SK-N-SH (cell line): ENCODE measurements around the gene RFWD3. TPM values are rescaled to one million over a fixed set of nuclear protein-coding genes. Genes with fewer than 3 reads are reported as not detected.

Source experiments
- CTCF ChIA-PET: fragments of 300-600, 350-600 bp; formaldehyde crosslinking; extraction: SDS; loops from one replicate; lab custom pipeline; 2021; lab: Yijun Ruan, JAX
- POLR2A ChIA-PET: fragments of 350-600 bp; sonication (Branson Sonifier 250); formaldehyde crosslinking; extraction: SDS; loops from one replicate; lab custom pipeline; 2020; ENCODE audit warnings: antibody characterized with exemption, inconsistent platforms; lab: Yijun Ruan, JAX
- DNase-seq: peaks from one replicate; pipeline ENCODE4 v3.0.0; 2012
- H2AFZ ChIP-seq: fragments of 200-600 bp; sonication (generic); 2 replicates; pipeline ENCODE4 v1.8.1; 2016; ENCODE audit warnings: antibody characterized with exemption, mild to moderate bottlenecking, low read depth
- H3F3A ChIP-seq: fragments of 200-600 bp; sonication (generic); replicated peaks from 2 replicates; pipeline ENCODE3; 2016; ENCODE audit warnings: antibody characterized with exemption, mild to moderate bottlenecking; ENCODE audit not compliant: insufficient read depth
- H3K27ac ChIP-seq, 2 experiments: fragments of 200-500 bp in 1 of 2; fragments of 200-600 bp in 1 of 2; sonication (Bioruptor generic) in 1 of 2; sonication (generic), shearing (Covaris generic) in 1 of 2; 2 replicates each; pipeline versions ENCODE4 v1.5.1 to v1.6.1; 2014 to 2016; ENCODE audit warnings: low read depth in 2 of 2, inconsistent platforms in 1 of 2, low read length in 1 of 2, mild to moderate bottlenecking in 1 of 2, mixed read lengths in 1 of 2
- H3K27me3 ChIP-seq: fragments of 200-600 bp; sonication (generic), shearing (Covaris generic); 2 replicates; pipeline ENCODE4 v1.6.1; 2016; ENCODE audit warnings: mixed run types; ENCODE audit not compliant: insufficient read depth
- H3K36me3 ChIP-seq, 2 experiments: fragments of 200-500 bp in 1 of 2; fragments of 200-600 bp in 1 of 2; sonication (Bioruptor generic) in 1 of 2; sonication (generic) in 1 of 2; replicated peaks in 1 of 2; 2 replicates each; pipeline versions ENCODE3 to v1.5.1; 2014 to 2016; ENCODE audit warnings: low read length in 1 of 2, mild to moderate bottlenecking in 1 of 2; ENCODE audit not compliant: insufficient read depth in 2 of 2, control insufficient read depth in 1 of 2
- H3K4me1 ChIP-seq, 2 experiments: fragments of 200-500 bp in 1 of 2; fragments of 200-600 bp in 1 of 2; sonication (Bioruptor generic) in 1 of 2; sonication (generic), shearing (Covaris generic) in 1 of 2; 2 replicates each; pipeline versions ENCODE4 v1.5.1 to v1.6.1; 2014 to 2016; ENCODE audit warnings: low read depth in 1 of 2, low read length in 1 of 2, mixed run types in 1 of 2; ENCODE audit not compliant: insufficient read depth in 2 of 2, control insufficient read depth in 1 of 2
- H3K4me2 ChIP-seq: fragments of 200-600 bp; sonication (generic), shearing (Covaris generic); 2 replicates; pipeline ENCODE4 v1.6.1; 2017; ENCODE audit warnings: mixed run types
- H3K4me3 ChIP-seq, 2 experiments: fragments of 200-500 bp in 1 of 2; fragments of 200-600 bp in 1 of 2; sonication (Bioruptor generic) in 1 of 2; sonication (generic), shearing (Covaris generic) in 1 of 2; 2 replicates each; pipeline versions ENCODE4 v1.5.1 to v1.8.1; 2014 to 2016; ENCODE audit warnings: low read depth in 2 of 2, inconsistent platforms in 1 of 2, low read length in 1 of 2, mild to moderate bottlenecking in 1 of 2, mixed read lengths in 1 of 2, moderate library complexity in 1 of 2
- H3K79me2 ChIP-seq: fragments of 200-600 bp; sonication (generic); 2 replicates; pipeline ENCODE4 v1.8.1; 2017; ENCODE audit warnings: mild to moderate bottlenecking; ENCODE audit not compliant: insufficient read depth
- H3K9ac ChIP-seq: fragments of 200-600 bp; sonication (generic); 2 replicates; pipeline ENCODE4 v1.6.1; 2017; ENCODE audit warnings: mixed run types
- H3K9me2 ChIP-seq: fragments of 200-600 bp; sonication (generic); 2 replicates; pipeline ENCODE4 v1.6.1; 2017; ENCODE audit warnings: mixed run types
- H3K9me3 ChIP-seq: fragments of 200-600 bp; sonication (generic); 2 replicates; pipeline ENCODE4 v1.6.1; 2017; ENCODE audit warnings: mixed run types, mild to moderate bottlenecking, moderate library complexity
- H4K20me1 ChIP-seq: fragments of 200-600 bp; sonication (generic); 2 replicates; pipeline ENCODE4 v1.6.1; 2017; ENCODE audit warnings: mild to moderate bottlenecking, mixed run types; ENCODE audit not compliant: insufficient read depth
- CHD2 ChIP-seq: fragments of 150-350 bp; IDR thresholded peaks from 2 replicates; pipeline ENCODE4 v1.6.1; 2018; ENCODE audit warnings: low read length; ENCODE audit not compliant: partially characterized antibody
- CTCF ChIP-seq: fragments of 200-600 bp; sonication (generic); IDR thresholded peaks from 2 replicates; pipeline ENCODE4 v1.6.1; 2017; ENCODE audit warnings: antibody characterized with exemption, mild to moderate bottlenecking, moderate library complexity
- FOSL2 ChIP-seq: IDR thresholded peaks from 2 replicates; pipeline ENCODE4 v1.4.0; 2012; ENCODE audit warnings: low read depth, mild to moderate bottlenecking, moderate library complexity, borderline replicate concordance
- MAX ChIP-seq: IDR thresholded peaks from 2 replicates; pipeline ENCODE4 v1.4.0; 2012; ENCODE audit warnings: low read depth
- MEF2A ChIP-seq: IDR thresholded peaks from 2 replicates; pipeline ENCODE4 v1.4.0; 2012; ENCODE audit warnings: low read depth, borderline replicate concordance
- MXI1 ChIP-seq: IDR thresholded peaks from 2 replicates; pipeline ENCODE4 v1.6.1; 2012; ENCODE audit warnings: mild to moderate bottlenecking, low read depth, low read length, improper control_type of control experiment
- PBX3 ChIP-seq: IDR thresholded peaks from 2 replicates; pipeline ENCODE4; 2012
- RAD21 ChIP-seq: IDR thresholded peaks from 2 replicates; pipeline ENCODE4 v1.6.1; 2012; ENCODE audit warnings: mild to moderate bottlenecking, low read length
- RFX5 ChIP-seq: IDR thresholded peaks from 2 replicates; pipeline ENCODE4 v1.6.1; 2012; ENCODE audit warnings: mild to moderate bottlenecking, improper control_type of control experiment, low read length
- TCF12 ChIP-seq: IDR thresholded peaks from 2 replicates; pipeline ENCODE4 v1.4.0; 2012
- USF1 ChIP-seq: IDR thresholded peaks from 2 replicates; pipeline ENCODE4 v1.4.0; 2012; ENCODE audit warnings: low read depth, borderline replicate concordance
- YY1 ChIP-seq: IDR thresholded peaks from 2 replicates; pipeline ENCODE4 v1.4.0; 2012; ENCODE audit warnings: low read depth, mild to moderate bottlenecking
- ZBTB33 ChIP-seq: IDR thresholded peaks from 2 replicates; pipeline ENCODE4 v1.4.0; 2012; ENCODE audit warnings: low read depth, borderline replicate concordance
- WGBS: methylation state at CpG from one replicate; pipeline ENCODE4 v1.1.6; 2017; ENCODE audit warnings: low lambda C conversion rate; 5-methylcytosine and 5-hydroxymethylcytosine counted together
- polyA plus RNA-seq, 3 experiments: library from polyadenylated mRNA; depleted of rRNA; stranded (reverse); fragments of >200 nt; gene quantifications; 2 replicates each; pipeline ENCODE4 v1.2.3, GENCODE V29; 2012

The RFWD3 gene
- polyA plus RNA-seq, 1 of the 3 experiments (the other 2 are of a cell fraction), result 13.2 TPM

- peak; percentile 24 for DNase-seq
- Histone ChIP-seq H3K4me3 (peak overlapping the region; percentile 61 to 82), H3K9me3 (no peaks in the 10 kb centered on the region), H3K9ac (peak overlapping the region; percentile 56; the same call in 1 of the 2 replicates), H3K27me3 (no peaks in the 10 kb centered on the region), H3K79me2 (peaks cover 44% of the 10 kb centered on the region), H3K4me2 (peak overlapping the region; percentile 72), H4K20me1 (no peaks in the 10 kb centered on the region), H3K4me1 (peaks cover 0 to 5% of the 10 kb centered on the region in 2 experiments; a peak in 2 of 4 replicates), H3K36me3 (peaks cover 16 to 24% of the 10 kb centered on the region in 2 experiments), H3K9me2 (no peaks in the 10 kb centered on the region), H2AFZ (peak overlapping the region; percentile 100), H3K27ac (peak overlapping the region; percentile 6 to 23; a peak in 2 of 4 replicates), H3F3A (no peaks in the 10 kb centered on the region)
- ChIA-PET POLR2A (interaction anchor here (0.6 to 1.3 kb wide), 5 partner anchors 17 to 60 kb away, joined by 3 to 5 read pairs (median 3); partner anchors contain the start of gene GLG1), CTCF (interaction anchor here (1.4 to 3.2 kb wide), 4 partner anchors 11 to 195 kb away, joined by 4 to 14 read pairs (median 7); no protein-coding TSS in a partner anchor)
- 23% methylated on average over 23 of the region's 23 CpGs for WGBS
- TF ChIP-seq FOSL2 (no peak), MEF2A (no peak), CHD2 (no peak), USF1 (no peak), YY1 (no peak), TCF12 (no peak), CTCF (no peak), PBX3 (no peak), ZBTB33 (no peak), RFX5 (no peak), MAX (no peak), MXI1 (no peak), RAD21 (no peak)
These were observed 601 bp upstream of the RFWD3 start for GRCh38 chr16:74667255-74667700.
